ENCODE data around the gene CNTNAP2. TPM values are rescaled to one million over a fixed set of nuclear protein-coding genes. Genes with fewer than 3 reads are reported as not detected.

Gene CNTNAP2
- total RNA-seq, 2 donors from 2014 or later = not detected

GRCh38 chr7:146788008-146788407 is 671.4 kb downstream of the CNTNAP2 start:
- no peaks in the 10 kb centered on the region for H3K27me3 Mint-ChIP-seq
- no peak overlapping the region for H3K27ac Mint-ChIP-seq
- H3K9me3 Mint-ChIP-seq = peaks cover 9% of the 10 kb centered on the region
- H3K4me3 Mint-ChIP-seq = no peak overlapping the region
- H3K36me3 Mint-ChIP-seq = no peaks in the 10 kb centered on the region
- no peak for DNase-seq (ENCODE audit: low spot score)
- ATAC-seq = no peak
- no peaks in the 10 kb centered on the region for H3K4me1 Mint-ChIP-seq (ENCODE audit: low read depth in 2 of 2)

GRCh38 chr7:146791344-146792285 is 675.0 kb downstream of the CNTNAP2 start:
- Mint-ChIP-seq H3K27me3 (no peaks in the 10 kb centered on the region), H3K4me3 (no peak overlapping the region), H3K27ac (no peak overlapping the region), H3K9me3 (peaks cover 19% of the 10 kb centered on the region), H3K36me3 (no peaks in the 10 kb centered on the region), H3K4me1 (ENCODE audit: low read depth in 2 of 2) (no peaks in the 10 kb centered on the region)
- DNase-seq (ENCODE audit: low spot score) = no peak
- no peak for ATAC-seq

- Mint-ChIP-seq H3K9me3 (peaks cover 24% of the 10 kb centered on the region), H3K27ac (no peak overlapping the region), H3K36me3 (peaks cover under 1% of the 10 kb centered on the region), H3K4me3 (no peak overlapping the region), H3K4me1 (ENCODE audit: low read depth in 2 of 2) (no peaks in the 10 kb centered on the region), H3K27me3 (no peaks in the 10 kb centered on the region)
- ATAC-seq (no peak), DNase-seq (ENCODE audit: low spot score) (no peak)
Measured at GRCh38 chr7:146804620-146805019, 688.0 kb downstream of the CNTNAP2 start.

GRCh38 chr7:146805082-146805481 is 688.5 kb downstream of the CNTNAP2 start:
- H3K4me3 Mint-ChIP-seq = no peak overlapping the region
- H3K27ac Mint-ChIP-seq = no peak overlapping the region
- DNase-seq (ENCODE audit: low spot score) (no peak), ATAC-seq (no peak)
- peaks cover 22% of the 10 kb centered on the region for H3K9me3 Mint-ChIP-seq
- H3K4me1 Mint-ChIP-seq (ENCODE audit: low read depth in 2 of 2) = no peaks in the 10 kb centered on the region
- no peaks in the 10 kb centered on the region for H3K36me3 Mint-ChIP-seq
- no peaks in the 10 kb centered on the region for H3K27me3 Mint-ChIP-seq

GRCh38 chr7:146826329-146826728 is 709.7 kb downstream of the CNTNAP2 start:
- Mint-ChIP-seq H3K4me3 (no peak overlapping the region), H3K4me1 (ENCODE audit: low read depth in 2 of 2) (no peaks in the 10 kb centered on the region), H3K36me3 (no peaks in the 10 kb centered on the region), H3K27ac (no peak overlapping the region), H3K9me3 (peaks cover 9% of the 10 kb centered on the region), H3K27me3 (no peaks in the 10 kb centered on the region)
- ATAC-seq (no peak), DNase-seq (ENCODE audit: low spot score) (no peak)

- DNase-seq (ENCODE audit: low spot score) = no peak
- ATAC-seq = no peak
- no peak overlapping the region for H3K27ac Mint-ChIP-seq
- peaks cover 16% of the 10 kb centered on the region for H3K9me3 Mint-ChIP-seq
- no peak overlapping the region for H3K4me3 Mint-ChIP-seq
- no peaks in the 10 kb centered on the region for H3K27me3 Mint-ChIP-seq
- H3K4me1 Mint-ChIP-seq (ENCODE audit: low read depth in 2 of 2) = no peaks in the 10 kb centered on the region
- H3K36me3 Mint-ChIP-seq = peaks cover 4% of the 10 kb centered on the region
Measured at GRCh38 chr7:146830686-146831085, 714.1 kb downstream of the CNTNAP2 start.

- no peak for ATAC-seq
- H3K4me3 Mint-ChIP-seq = no peak overlapping the region
- H3K27me3 Mint-ChIP-seq = no peaks in the 10 kb centered on the region
- no peak for DNase-seq (ENCODE audit: low spot score)
- H3K9me3 Mint-ChIP-seq = peaks cover 16% of the 10 kb centered on the region
- peaks cover 6% of the 10 kb centered on the region for H3K36me3 Mint-ChIP-seq
- H3K4me1 Mint-ChIP-seq (ENCODE audit: low read depth in 2 of 2) = no peaks in the 10 kb centered on the region
- H3K27ac Mint-ChIP-seq = no peak overlapping the region
Measured at GRCh38 chr7:146831875-146832274, 715.3 kb downstream of the CNTNAP2 start.

GRCh38 chr7:146844405-146844804 is 727.8 kb downstream of the CNTNAP2 start:
- DNase-seq (ENCODE audit: low spot score) (no peak), ATAC-seq (no peak)
- H3K4me1 Mint-ChIP-seq (ENCODE audit: low read depth in 2 of 2) = peaks cover 0 to 3% of the 10 kb centered on the region in 2 donors
- H3K4me3 Mint-ChIP-seq = no peak overlapping the region
- no peak overlapping the region for H3K27ac Mint-ChIP-seq
- peaks cover 4% of the 10 kb centered on the region for H3K9me3 Mint-ChIP-seq
- no peaks in the 10 kb centered on the region for H3K27me3 Mint-ChIP-seq
- H3K36me3 Mint-ChIP-seq = peaks cover 4% of the 10 kb centered on the region

- Mint-ChIP-seq H3K36me3 (no peaks in the 10 kb centered on the region), H3K9me3 (peaks cover 22% of the 10 kb centered on the region), H3K4me3 (no peak overlapping the region), H3K27ac (no peak overlapping the region), H3K27me3 (no peaks in the 10 kb centered on the region), H3K4me1 (ENCODE audit: low read depth in 2 of 2) (no peaks in the 10 kb centered on the region)
- DNase-seq (ENCODE audit: low spot score) (no peak), ATAC-seq (no peak)
Measured at GRCh38 chr7:146858690-146859089, 742.1 kb downstream of the CNTNAP2 start.

- Mint-ChIP-seq H3K4me3 (no peak overlapping the region), H3K27ac (no peak overlapping the region), H3K4me1 (ENCODE audit: low read depth in 2 of 2) (no peaks in the 10 kb centered on the region), H3K9me3 (peaks cover 15% of the 10 kb centered on the region), H3K36me3 (no peaks in the 10 kb centered on the region), H3K27me3 (no peaks in the 10 kb centered on the region)
- ATAC-seq (no peak), DNase-seq (ENCODE audit: low spot score) (no peak)
Measured at GRCh38 chr7:146861701-146862100, 745.1 kb downstream of the CNTNAP2 start.

- H3K9me3 Mint-ChIP-seq = peaks cover 17% of the 10 kb centered on the region
- no peaks in the 10 kb centered on the region for H3K27me3 Mint-ChIP-seq
- no peaks in the 10 kb centered on the region for H3K36me3 Mint-ChIP-seq
- no peak overlapping the region for H3K4me3 Mint-ChIP-seq
- DNase-seq (ENCODE audit: low spot score) = no peak
- no peak overlapping the region for H3K27ac Mint-ChIP-seq
- H3K4me1 Mint-ChIP-seq (ENCODE audit: low read depth in 2 of 2) = no peaks in the 10 kb centered on the region
- ATAC-seq = no peak
Measured at GRCh38 chr7:146862415-146862814, 745.8 kb downstream of the CNTNAP2 start.

- no peak for ATAC-seq
- H3K4me3 Mint-ChIP-seq = no peak overlapping the region
- no peaks in the 10 kb centered on the region for H3K27me3 Mint-ChIP-seq
- no peaks in the 10 kb centered on the region for H3K4me1 Mint-ChIP-seq (ENCODE audit: low read depth in 2 of 2)
- H3K36me3 Mint-ChIP-seq = no peaks in the 10 kb centered on the region
- peaks cover 21% of the 10 kb centered on the region for H3K9me3 Mint-ChIP-seq
- H3K27ac Mint-ChIP-seq = no peak overlapping the region
- no peak for DNase-seq (ENCODE audit: low spot score)
Measured at GRCh38 chr7:146864644-146865043, 748.0 kb downstream of the CNTNAP2 start.

- Mint-ChIP-seq H3K4me1 (ENCODE audit: low read depth in 2 of 2) (no peaks in the 10 kb centered on the region), H3K27ac (no peak overlapping the region), H3K36me3 (no peaks in the 10 kb centered on the region), H3K9me3 (peaks cover 20% of the 10 kb centered on the region), H3K4me3 (no peak overlapping the region), H3K27me3 (no peaks in the 10 kb centered on the region)
- DNase-seq (ENCODE audit: low spot score) = no peak
- ATAC-seq = no peak
Measured at GRCh38 chr7:146865696-146866095, 749.1 kb downstream of the CNTNAP2 start.

- no peak for ATAC-seq
- Mint-ChIP-seq H3K9me3 (peaks cover 15% of the 10 kb centered on the region), H3K4me3 (no peak overlapping the region), H3K4me1 (ENCODE audit: low read depth in 2 of 2) (no peaks in the 10 kb centered on the region), H3K27me3 (no peaks in the 10 kb centered on the region), H3K36me3 (peaks cover 6% of the 10 kb centered on the region), H3K27ac (no peak overlapping the region)
- DNase-seq (ENCODE audit: low spot score) = no peak
Measured at GRCh38 chr7:146874722-146875121, 758.1 kb downstream of the CNTNAP2 start.
